ENCODE measurements around the gene FOXN3.

FOXN3 gene

GRCh38 chr14:89142366-89142765 lies 274.7 kb downstream of the FOXN3 start:
- H2BK12ac ChIP-seq (ENCODE audit: low read length) = no peak overlapping the region
- no peak overlapping the region for H3K4ac ChIP-seq (ENCODE audit: low read depth, low read length)
- no CpG with 5 or more reads among the region's 5 CpGs for WGBS (ENCODE audit: extremely low coverage, insufficient coverage, insufficient read length)
- no peak overlapping the region for H2AFZ ChIP-seq (ENCODE audit: insufficient read depth, low read length, poor library complexity)
- no peaks in the 10 kb centered on the region for H3K9me3 ChIP-seq (ENCODE audit: insufficient read depth, low read depth, low read length)
- no peaks in the 10 kb centered on the region for H3K27me3 ChIP-seq (ENCODE audit: insufficient read depth, low read length)
- H2BK120ac ChIP-seq (ENCODE audit: insufficient read depth, low read length, poor library complexity) = no peak overlapping the region
- H4K8ac ChIP-seq (ENCODE audit: low read depth, low read length) = no peak overlapping the region
- no peaks in the 10 kb centered on the region for H3K36me3 ChIP-seq (ENCODE audit: control insufficient read depth in 1 of 2, insufficient read depth in 2 of 2, low read length in 2 of 2)
- H3K4me3 ChIP-seq (ENCODE audit: low read depth, low read length) = no peak overlapping the region
- H3K4me2 ChIP-seq (ENCODE audit: low read length) = no peak overlapping the region
- H3K18ac ChIP-seq (ENCODE audit: low read length) = no peak overlapping the region
- no peak for DNase-seq
- H3K14ac ChIP-seq (ENCODE audit: low read length) = no peak overlapping the region
- no peak overlapping the region for H3K27ac ChIP-seq (ENCODE audit: low read depth, low read length)
- no peaks in the 10 kb centered on the region for H3K79me1 ChIP-seq (ENCODE audit: low read length)
- no peak overlapping the region for H2AK5ac ChIP-seq (ENCODE audit: low read length)
- no peak overlapping the region for H3K9ac ChIP-seq (ENCODE audit: low read length)
- H3K79me2 ChIP-seq (ENCODE audit: control insufficient read depth, insufficient read depth, low read length, poor library complexity) = no peaks in the 10 kb centered on the region
- no peak overlapping the region for H4K91ac ChIP-seq (ENCODE audit: low read depth, low read length)
- no peak overlapping the region for H3K23ac ChIP-seq (ENCODE audit: low read length)
- H4K12ac ChIP-seq (ENCODE audit: low read depth, low read length) = no peak overlapping the region
- no peaks in the 10 kb centered on the region for H3K4me1 ChIP-seq (ENCODE audit: control insufficient read depth in 1 of 2, insufficient read depth in 2 of 2, low read length in 2 of 2)
- no peak overlapping the region for H2BK5ac ChIP-seq (ENCODE audit: low read depth, low read length, poor library complexity)

DNA sequence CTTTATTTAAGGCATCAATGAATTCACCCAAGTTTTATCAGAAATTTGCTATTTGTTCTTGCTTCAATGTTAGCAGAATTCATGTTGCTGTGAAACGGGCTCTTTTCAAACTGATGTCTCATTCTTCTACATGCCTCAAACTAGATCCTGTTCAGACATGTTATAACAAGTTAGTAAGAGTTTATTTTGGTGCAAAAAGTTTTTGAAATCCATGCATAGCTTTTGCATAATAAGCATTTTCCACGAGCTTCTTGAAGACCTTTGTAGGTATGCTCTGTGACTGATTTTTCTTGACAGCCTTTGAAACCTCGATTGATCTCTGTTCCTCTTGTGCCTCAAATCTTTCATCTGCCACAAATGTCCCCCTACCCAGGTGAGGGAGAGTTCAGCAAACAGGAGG lies 275.2 kb downstream of the FOXN3 start:
- Histone ChIP-seq H3K9ac (ENCODE audit: low read length) (no peak overlapping the region), H3K18ac (ENCODE audit: low read length) (no peak overlapping the region), H3K27ac (ENCODE audit: low read depth, low read length) (no peak overlapping the region), H2BK12ac (ENCODE audit: low read length) (no peak overlapping the region), H2BK120ac (ENCODE audit: insufficient read depth, low read length, poor library complexity) (no peak overlapping the region), H3K4me2 (ENCODE audit: low read length) (no peak overlapping the region), H2AK5ac (ENCODE audit: low read length) (no peak overlapping the region), H3K4me3 (ENCODE audit: low read depth, low read length) (no peak overlapping the region), H4K12ac (ENCODE audit: low read depth, low read length) (no peak overlapping the region), H3K14ac (ENCODE audit: low read length) (no peak overlapping the region), H3K27me3 (ENCODE audit: insufficient read depth, low read length) (no peaks in the 10 kb centered on the region), H2AFZ (ENCODE audit: insufficient read depth, low read length, poor library complexity) (no peak overlapping the region), H4K91ac (ENCODE audit: low read depth, low read length) (no peak overlapping the region), H2BK5ac (ENCODE audit: low read depth, low read length, poor library complexity) (no peak overlapping the region), H3K79me1 (ENCODE audit: low read length) (no peaks in the 10 kb centered on the region), H4K8ac (ENCODE audit: low read depth, low read length) (no peak overlapping the region), H3K36me3 (ENCODE audit: control insufficient read depth in 1 of 2, insufficient read depth in 2 of 2, low read length in 2 of 2) (no peaks in the 10 kb centered on the region), H3K9me3 (ENCODE audit: insufficient read depth, low read depth, low read length) (peaks cover 2% of the 10 kb centered on the region), H3K4ac (ENCODE audit: low read depth, low read length) (no peak overlapping the region), H3K23ac (ENCODE audit: low read length) (no peak overlapping the region), H3K79me2 (ENCODE audit: control insufficient read depth, insufficient read depth, low read length, poor library complexity) (no peaks in the 10 kb centered on the region), H3K4me1 (ENCODE audit: control insufficient read depth in 1 of 2, insufficient read depth in 2 of 2, low read length in 2 of 2) (no peaks in the 10 kb centered on the region)
- no CpG with 5 or more reads among the region's 3 CpGs for WGBS (ENCODE audit: extremely low coverage, insufficient coverage, insufficient read length)
- DNase-seq = peak in 1 of 2 donors; percentile 47

GRCh38 chr14:89140326-89140725 lies 276.7 kb downstream of the FOXN3 start:
- DNase-seq = no peak
- Histone ChIP-seq H3K36me3 (ENCODE audit: control insufficient read depth in 1 of 2, insufficient read depth in 2 of 2, low read length in 2 of 2) (no peaks in the 10 kb centered on the region), H3K23ac (ENCODE audit: low read length) (no peak overlapping the region), H4K8ac (ENCODE audit: low read depth, low read length) (no peak overlapping the region), H3K4me3 (ENCODE audit: low read depth, low read length) (no peak overlapping the region), H2AFZ (ENCODE audit: insufficient read depth, low read length, poor library complexity) (no peak overlapping the region), H3K79me1 (ENCODE audit: low read length) (no peaks in the 10 kb centered on the region), H3K18ac (ENCODE audit: low read length) (no peak overlapping the region), H4K12ac (ENCODE audit: low read depth, low read length) (no peak overlapping the region), H3K14ac (ENCODE audit: low read length) (no peak overlapping the region), H2BK5ac (ENCODE audit: low read depth, low read length, poor library complexity) (no peak overlapping the region), H3K4me2 (ENCODE audit: low read length) (no peak overlapping the region), H3K27ac (ENCODE audit: low read depth, low read length) (no peak overlapping the region), H3K9ac (ENCODE audit: low read length) (no peak overlapping the region), H3K79me2 (ENCODE audit: control insufficient read depth, insufficient read depth, low read length, poor library complexity) (no peaks in the 10 kb centered on the region), H2AK5ac (ENCODE audit: low read length) (no peak overlapping the region), H2BK120ac (ENCODE audit: insufficient read depth, low read length, poor library complexity) (no peak overlapping the region), H3K4ac (ENCODE audit: low read depth, low read length) (no peak overlapping the region), H3K9me3 (ENCODE audit: insufficient read depth, low read depth, low read length) (peaks cover 2% of the 10 kb centered on the region), H3K27me3 (ENCODE audit: insufficient read depth, low read length) (no peaks in the 10 kb centered on the region), H3K4me1 (ENCODE audit: control insufficient read depth in 1 of 2, insufficient read depth in 2 of 2, low read length in 2 of 2) (no peaks in the 10 kb centered on the region), H2BK12ac (ENCODE audit: low read length) (no peak overlapping the region), H4K91ac (ENCODE audit: low read depth, low read length) (no peak overlapping the region)
- no CpG with 5 or more reads among the region's 5 CpGs for WGBS (ENCODE audit: extremely low coverage, insufficient coverage, insufficient read length)

DNA sequence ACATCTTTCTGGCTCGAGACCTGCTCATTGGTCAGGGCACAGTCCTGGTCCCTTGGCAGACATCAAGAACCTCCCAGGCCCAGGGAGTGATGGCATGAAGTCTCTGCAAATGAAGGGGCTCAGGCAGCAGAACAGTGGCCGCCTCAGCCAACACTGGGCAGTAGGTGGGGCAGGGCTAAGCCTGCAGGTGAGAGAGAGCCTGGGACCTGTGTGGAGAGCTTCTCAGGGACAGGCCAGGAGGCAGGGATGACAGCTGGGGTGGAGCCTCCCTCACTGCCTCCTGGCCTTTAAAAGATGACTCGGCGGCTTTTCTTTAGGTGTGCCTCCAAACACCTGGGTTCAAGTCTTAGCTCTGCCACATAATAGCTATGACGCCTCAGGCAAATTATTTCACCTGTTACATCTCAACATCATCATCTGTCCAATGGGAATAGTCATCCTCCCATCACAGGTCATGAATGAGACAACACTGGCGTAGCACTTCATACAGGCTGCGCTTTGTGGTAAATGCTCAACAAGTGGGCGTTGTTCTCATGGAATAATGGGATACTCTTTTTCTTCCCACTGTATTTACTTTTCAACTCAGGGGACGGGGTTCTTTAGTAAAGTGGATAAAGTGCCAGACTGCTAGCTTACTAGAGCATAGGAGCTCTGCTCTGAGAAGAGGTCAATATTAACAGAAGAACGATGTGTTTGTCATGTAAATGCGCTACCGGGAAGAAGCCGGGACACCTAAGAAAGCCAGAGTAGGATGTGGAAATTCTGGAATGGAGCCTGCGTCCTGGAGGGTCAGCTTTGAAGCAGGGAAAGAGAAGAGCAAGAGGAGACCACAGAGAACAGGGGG lies 277.4 kb downstream of the FOXN3 start:
- Histone ChIP-seq H3K27me3 (ENCODE audit: insufficient read depth, low read length) (no peaks in the 10 kb centered on the region), H2AFZ (ENCODE audit: insufficient read depth, low read length, poor library complexity) (no peak overlapping the region), H3K9ac (ENCODE audit: low read length) (no peak overlapping the region), H3K9me3 (ENCODE audit: insufficient read depth, low read depth, low read length) (peaks cover 3% of the 10 kb centered on the region), H2BK12ac (ENCODE audit: low read length) (no peak overlapping the region), H3K79me1 (ENCODE audit: low read length) (no peaks in the 10 kb centered on the region), H3K4me2 (ENCODE audit: low read length) (no peak overlapping the region), H3K79me2 (ENCODE audit: control insufficient read depth, insufficient read depth, low read length, poor library complexity) (no peaks in the 10 kb centered on the region), H2BK120ac (ENCODE audit: insufficient read depth, low read length, poor library complexity) (no peak overlapping the region), H3K4ac (ENCODE audit: low read depth, low read length) (no peak overlapping the region), H4K8ac (ENCODE audit: low read depth, low read length) (no peak overlapping the region), H3K36me3 (ENCODE audit: control insufficient read depth in 1 of 2, insufficient read depth in 2 of 2, low read length in 2 of 2) (no peaks in the 10 kb centered on the region), H4K91ac (ENCODE audit: low read depth, low read length) (no peak overlapping the region), H3K4me1 (ENCODE audit: control insufficient read depth in 1 of 2, insufficient read depth in 2 of 2, low read length in 2 of 2) (no peaks in the 10 kb centered on the region), H2BK5ac (ENCODE audit: low read depth, low read length, poor library complexity) (no peak overlapping the region), H2AK5ac (ENCODE audit: low read length) (no peak overlapping the region), H3K27ac (ENCODE audit: low read depth, low read length) (no peak overlapping the region), H3K18ac (ENCODE audit: low read length) (no peak overlapping the region), H3K14ac (ENCODE audit: low read length) (no peak overlapping the region), H3K4me3 (ENCODE audit: low read depth, low read length) (no peak overlapping the region), H4K12ac (ENCODE audit: low read depth, low read length) (no peak overlapping the region), H3K23ac (ENCODE audit: low read length) (no peak overlapping the region)
- no peak for DNase-seq
- WGBS (ENCODE audit: extremely low coverage, insufficient coverage, insufficient read length) = no CpG with 5 or more reads among the region's 14 CpGs
